Embryonic facial prominence (tissue), 1 donor: ENCODE data around the gene KLRG1.

Experiments used
- DNase-seq: peaks from one replicate; pipeline ENCODE4 v3.0.0-alpha.2; 2016; ENCODE audit errors: extremely low spot score

KLRG1 gene

GRCh38 chr12:8985213-8985754, 4.1 kb upstream of the KLRG1 start:
- no peak for DNase-seq

- no peak for DNase-seq
Measured at GRCh38 chr12:8987163-8987562, 2.2 kb upstream of the KLRG1 start.

- DNase-seq: no peak
Measured at GRCh38 chr12:8987685-8988084, 1.7 kb upstream of the KLRG1 start.

- DNase-seq: no peak
Measured at GRCh38 chr12:8991371-8992345, 2.3 kb downstream of the KLRG1 start.

GRCh38 chr12:8993827-8994226, 4.5 kb downstream of the KLRG1 start:
- no peak for DNase-seq

- no peak for DNase-seq
Measured at GRCh38 chr12:8995021-8995775, 5.9 kb downstream of the KLRG1 start.

- no peak for DNase-seq
Measured at GRCh38 chr12:8996682-8997405, 7.5 kb downstream of the KLRG1 start.

GRCh38 chr12:9001233-9001632, 11.9 kb downstream of the KLRG1 start:
- DNase-seq: no peak

- no peak for DNase-seq
Measured at GRCh38 chr12:9002335-9002734, 13.0 kb downstream of the KLRG1 start.

- DNase-seq: no peak
Measured at GRCh38 chr12:9022592-9022991, 33.2 kb downstream of the KLRG1 start.

GRCh38 chr12:9024512-9024911, 35.2 kb downstream of the KLRG1 start:
- no peak for DNase-seq

- DNase-seq: no peak
Measured at GRCh38 chr12:9027161-9028059, 38.1 kb downstream of the KLRG1 start.

GRCh38 chr12:9030776-9031175, 41.4 kb downstream of the KLRG1 start:
- no peak for DNase-seq

- no peak for DNase-seq
Measured at GRCh38 chr12:9032202-9032964, 43.0 kb downstream of the KLRG1 start.

GRCh38 chr12:9033265-9033887, 44.0 kb downstream of the KLRG1 start:
- DNase-seq: no peak

GRCh38 chr12:9034095-9034494, 44.7 kb downstream of the KLRG1 start:
- no peak for DNase-seq

GRCh38 chr12:9036227-9036626, 46.9 kb downstream of the KLRG1 start:
- DNase-seq: no peak

- no peak for DNase-seq
Measured at GRCh38 chr12:9037431-9037830, 48.1 kb downstream of the KLRG1 start.

- DNase-seq: peak; percentile 25
Measured at GRCh38 chr12:9039397-9039977, 50.1 kb downstream of the KLRG1 start.
